Glomerular endothelial cell (primary cell): ENCODE measurements around the gene CCDC197. TPM values are rescaled to one million over a fixed set of nuclear protein-coding genes. Genes with fewer than 3 reads are reported as not detected.

Experiments
- DNase-seq: peaks from one replicate; pipeline ENCODE4 v3.0.0-alpha.2; 2011; ENCODE audit warnings: low read depth, low spot score; ENCODE audit errors: extremely low read depth
- total RNA-seq: library from RNA; depleted of rRNA; stranded (reverse); fragments of >200 nt; gene quantifications from 2 replicates; pipeline ENCODE4 v1.2.3, GENCODE V29; 2015

The CCDC197 gene
- total RNA-seq, 1 donor from 2014 or later, result not detected

DNA sequence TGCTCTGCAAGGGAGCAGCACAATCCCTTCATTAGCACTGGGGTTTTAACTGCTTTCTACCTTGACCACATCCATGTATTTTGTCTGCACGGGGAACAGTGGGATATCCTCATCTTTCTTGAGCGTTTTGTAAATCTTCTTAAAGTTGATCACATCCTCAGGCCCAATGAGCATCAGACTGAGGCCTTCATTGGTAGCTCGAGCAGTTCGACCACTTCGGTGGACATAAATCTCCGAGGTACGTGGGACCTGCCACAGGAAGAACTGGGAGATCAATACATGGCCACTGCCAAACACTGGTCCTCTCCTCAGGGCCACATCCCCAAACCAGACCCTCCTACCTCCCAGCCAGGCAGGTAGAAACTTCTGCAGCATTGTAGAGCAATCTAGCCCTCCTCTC is 57.8 kb downstream of the CCDC197 start:
- DNase-seq, result no peak

DNA sequence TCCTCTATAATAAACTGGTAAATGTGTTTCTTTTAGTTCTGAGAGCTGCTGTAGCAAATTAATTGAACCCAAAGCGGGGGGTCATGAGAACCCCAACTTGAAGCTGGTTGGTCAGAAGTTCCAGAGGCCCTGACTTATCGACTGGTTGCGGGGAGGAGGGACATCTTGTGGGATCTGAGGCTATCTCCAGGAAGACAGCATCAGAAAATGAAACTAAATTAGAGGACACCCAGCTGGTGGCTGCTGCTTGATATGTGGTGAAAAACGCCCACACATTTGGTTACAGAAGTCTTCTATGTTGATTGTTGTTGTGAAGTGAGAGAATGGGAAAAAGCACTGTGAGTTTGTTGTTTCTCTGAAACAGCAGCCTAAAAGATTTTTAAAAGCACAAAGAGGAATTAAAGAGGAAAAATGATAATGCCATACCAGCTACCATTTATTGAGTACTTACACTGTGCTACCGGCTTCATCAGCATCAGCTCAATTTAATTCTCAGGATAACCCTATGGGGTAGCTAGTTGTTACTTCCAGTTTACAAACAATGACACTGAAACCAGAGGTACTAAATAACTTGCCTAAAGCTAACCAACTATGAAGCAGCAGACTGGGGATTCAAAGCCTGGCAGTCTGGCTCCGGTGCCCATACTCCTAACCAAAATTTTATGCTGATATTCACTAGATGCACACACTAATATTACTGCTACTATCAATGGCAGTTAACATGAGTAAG is 59.6 kb downstream of the CCDC197 start:
- DNase-seq, result no peak

DNA sequence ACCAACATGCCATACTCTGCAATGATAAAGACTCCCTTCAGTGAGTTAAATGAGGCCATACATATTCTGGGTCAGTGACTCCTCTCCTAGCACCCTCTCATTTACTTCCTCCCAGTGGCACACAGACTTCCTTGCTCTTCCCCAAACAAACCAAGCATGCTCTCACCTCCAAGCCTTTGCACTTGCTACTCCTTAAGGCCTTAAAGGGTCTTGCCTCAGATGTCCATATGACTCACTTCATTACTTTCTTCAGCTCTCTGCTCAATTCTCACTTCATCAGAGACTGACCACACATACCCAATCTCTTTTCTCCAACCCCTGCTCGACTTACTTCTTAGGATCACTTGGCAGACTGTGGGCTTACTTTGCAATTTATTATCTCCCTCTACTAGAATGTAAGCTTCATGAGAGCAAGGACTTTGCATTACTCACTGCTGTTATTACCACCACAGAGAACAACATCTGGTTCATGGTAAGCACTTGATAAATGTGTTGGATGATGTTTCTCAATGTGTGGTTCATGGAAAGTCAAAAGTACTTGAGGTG is 61.1 kb downstream of the CCDC197 start:
- no peak for DNase-seq

Other genes starting within 250 kb of the CCDC197 start
- gene PRIMA1, start 208.8 kb upstream of the CCDC197 start, total RNA-seq, result not detected in 2 replicates
- gene FAM181A, start 70.0 kb upstream of the CCDC197 start, total RNA-seq, result not detected in 2 replicates
- 0.35 and 0.58 TPM in 2 replicates for gene ASB2, start 20.7 kb upstream of the CCDC197 start, total RNA-seq
- gene OTUB2, start 29.0 kb downstream of the CCDC197 start, total RNA-seq, result 5.7 and 8.2 TPM in 2 replicates
- gene DDX24, start 83.9 kb downstream of the CCDC197 start, total RNA-seq, result 97.5 and 104 TPM in 2 replicates
- 11.8 and 18.0 TPM in 2 replicates for gene IFI27L1, start 84.0 kb downstream of the CCDC197 start, total RNA-seq
- 142 and 820 TPM in 2 replicates for gene IFI27, start 113.4 kb downstream of the CCDC197 start, total RNA-seq
- 27.8 and 33.6 TPM in 2 replicates for gene IFI27L2, start 132.3 kb downstream of the CCDC197 start, total RNA-seq
- 0.06 and 0.58 TPM in 2 replicates for gene PPP4R4, start 177.0 kb downstream of the CCDC197 start, total RNA-seq